GM12878 (cell line): ENCODE data around the gene DENND1A. TPM values are rescaled to one million over a fixed set of nuclear protein-coding genes. Genes with fewer than 3 reads are reported as not detected.

Source experiments
- ATAC-seq: fragments of 200-7000 bp; cut with Tn5 transposase; 3 replicates; pipeline ENCODE4 v1.9.1; 2020; ENCODE audit warnings: mild to moderate bottlenecking, moderate library complexity
- BruUV-seq: library from RNA; stranded (reverse); fragments of 400-500 nt; replicated peaks from 2 replicates; lab custom pipeline; 2021; lab: Mats Ljungman, UMichigan
- CTCF ChIA-PET: fragments of 300-600 bp; sonication (Branson Sonifier 250); formaldehyde crosslinking; extraction: SDS; loops from one replicate; lab custom pipeline; 2021; ENCODE audit warnings: inconsistent platforms; lab: Yijun Ruan, JAX
- POLR2A ChIA-PET: fragments of 350-600 bp; formaldehyde crosslinking; extraction: SDS; loops from one replicate; lab custom pipeline; 2021; ENCODE audit warnings: inconsistent platforms; lab: Charles Lee
- RAD21 ChIA-PET: fragments of 300-600 bp; sonication (Branson Sonifier 250); formaldehyde crosslinking; loops from one replicate; lab custom pipeline; 2023; ENCODE audit warnings: antibody characterized with exemption; ENCODE audit not compliant: unreplicated experiment; lab: Charles Lee
- SMC1A ChIA-PET: fragments of 300-600 bp; sonication (Branson Sonifier 250); formaldehyde crosslinking; loops from one replicate; lab custom pipeline; 2023; ENCODE audit not compliant: unreplicated experiment, uncharacterized antibody; lab: Charles Lee
- DNase-seq: peaks from one replicate; pipeline ENCODE4 v3.0.0-alpha.2; 2011; ENCODE audit warnings: low read depth, low spot score
- FAIRE-seq: peaks from 3 replicates; lab custom pipeline; 2011; peaks lifted over from hg19 to GRCh38; lab: Jason Lieb, UNC
- H2AFZ ChIP-seq: 2 replicates; pipeline ENCODE4 v1.6.0; 2011; ENCODE audit warnings: low read depth, low read length, control low read depth; ENCODE audit not compliant: control insufficient read depth
- H3K27ac ChIP-seq: 2 replicates; pipeline ENCODE4 v1.5.1; 2011; ENCODE audit warnings: control low read depth; ENCODE audit not compliant: control insufficient read depth, insufficient read depth
- H3K27me3 ChIP-seq, 2 experiments: replicated peaks in 1 of 2; 2 replicates each; pipeline versions ENCODE4 v1.6.0 to v1.6.1; 2011; ENCODE audit warnings: low read length in 1 of 2; ENCODE audit not compliant: control insufficient read depth in 2 of 2, insufficient read depth in 2 of 2
- H3K36me3 ChIP-seq, 2 experiments: 2 replicates each; pipeline ENCODE4 v1.5.1; 2011; ENCODE audit warnings: low read length in 1 of 2; ENCODE audit not compliant: control insufficient read depth in 2 of 2, insufficient read depth in 2 of 2
- H3K4me1 ChIP-seq: 2 replicates; pipeline ENCODE4 v1.6.1; 2011; ENCODE audit warnings: mild to moderate bottlenecking, low read length, moderate library complexity, mixed read lengths; ENCODE audit not compliant: control insufficient read depth, insufficient read depth
- H3K4me2 ChIP-seq: 2 replicates; pipeline ENCODE4 v1.6.0; 2011; ENCODE audit warnings: control low read depth; ENCODE audit not compliant: control insufficient read depth, insufficient read depth
- H3K4me3 ChIP-seq: fragments of 200-600 bp; sonication (generic); 2 replicates; pipeline ENCODE4 v1.5.1; 2016
- H3K79me2 ChIP-seq: 2 replicates; pipeline ENCODE4 v1.6.0; 2011; ENCODE audit warnings: low read length; ENCODE audit not compliant: control insufficient read depth, insufficient read depth
- H3K9ac ChIP-seq: 2 replicates; pipeline ENCODE4 v1.8.0; 2011; ENCODE audit warnings: low read length, control low read depth, mixed read lengths; ENCODE audit not compliant: control insufficient read depth, insufficient read depth
- H3K9me3 ChIP-seq: replicated peaks from 3 replicates; pipeline ENCODE4 v1.5.1; 2011; ENCODE audit warnings: mild to moderate bottlenecking, low read length; ENCODE audit not compliant: control insufficient read depth, insufficient read depth
- H4K20me1 ChIP-seq: 2 replicates; pipeline ENCODE4 v1.6.0; 2011; ENCODE audit not compliant: control insufficient read depth, insufficient read depth
- BACH1 ChIP-seq: fragments of 450-650 bp; IDR thresholded peaks from 2 replicates; pipeline ENCODE4 v1.6.1; 2017; ENCODE audit warnings: mild to moderate bottlenecking, borderline replicate concordance
- BCL11A ChIP-seq: IDR thresholded peaks from 2 replicates; pipeline ENCODE4 v1.6.1; 2011; ENCODE audit warnings: low read depth, low read length
- BHLHE40 ChIP-seq, 2 experiments: fragments of 450-650 bp in 1 of 2; IDR thresholded peaks; 2 replicates each; pipeline ENCODE4 v1.6.1; 2011 to 2017; ENCODE audit warnings: low read depth in 2 of 2, borderline replicate concordance in 1 of 2, improper control_type of control experiment in 1 of 2, low read length in 1 of 2, mild to moderate bottlenecking in 1 of 2
- EP300 ChIP-seq, 2 experiments: fragments of 150-350 bp in 1 of 2; IDR thresholded peaks; 2 replicates each; pipeline ENCODE4 v1.6.1; 2011 to 2012; ENCODE audit warnings: low read depth in 2 of 2, low read length in 2 of 2, borderline replicate concordance in 1 of 2, improper control_type of control experiment in 1 of 2, inconsistent platforms in 1 of 2; ENCODE audit not compliant: control insufficient read depth in 1 of 2
- GATAD2B ChIP-seq: fragments of 450-650 bp; conservative IDR thresholded peaks from 2 replicates; pipeline ENCODE4 v1.6.1; 2017; ENCODE audit warnings: low read depth, mild to moderate bottlenecking, moderate library complexity
- HCFC1 ChIP-seq: fragments of 150-350 bp; IDR thresholded peaks from 2 replicates; pipeline ENCODE4 v1.6.1; 2014; ENCODE audit warnings: low read length
- HDAC6 ChIP-seq: fragments of 200-600 bp; sonication (generic); IDR thresholded peaks from one replicate; pipeline ENCODE4 v1.8.0; 2017; ENCODE audit warnings: antibody characterized with exemption; ENCODE audit not compliant: unreplicated experiment
- HDGF ChIP-seq: fragments of 450-650 bp; IDR thresholded peaks from 2 replicates; pipeline ENCODE4 v1.6.1; 2016; ENCODE audit warnings: antibody characterized with exemption
- IRF4 ChIP-seq: IDR thresholded peaks from 2 replicates; pipeline ENCODE4 v1.6.1; 2011; ENCODE audit warnings: low read depth, low read length
- LARP7 ChIP-seq: fragments of 450-650 bp; IDR thresholded peaks from 2 replicates; pipeline ENCODE4 v1.6.1; 2017; ENCODE audit warnings: mild to moderate bottlenecking
- MXI1 ChIP-seq: fragments of 150-350 bp; IDR thresholded peaks from 2 replicates; pipeline ENCODE4 v1.6.1; 2011; ENCODE audit warnings: low read depth, mild to moderate bottlenecking, inconsistent platforms, low read length, improper control_type of control experiment
- MYB ChIP-seq: fragments of 150-350 bp; IDR thresholded peaks from 2 replicates; pipeline ENCODE4 v1.6.1; 2014; ENCODE audit warnings: mild to moderate bottlenecking, low read depth, low read length, borderline replicate concordance
- NFYA ChIP-seq: IDR thresholded peaks from 2 replicates; pipeline ENCODE4 v1.6.1; 2011; ENCODE audit warnings: low read depth, mild to moderate bottlenecking, low read length, improper control_type of control experiment, borderline replicate concordance
- NRF1 ChIP-seq: conservative IDR thresholded peaks from 2 replicates; pipeline ENCODE4 v1.6.1; 2011; ENCODE audit warnings: mild to moderate bottlenecking, low read depth, low read length, improper control_type of control experiment
- POLR2AphosphoS5 ChIP-seq: IDR thresholded peaks from 2 replicates; pipeline ENCODE4 v1.6.1; 2011; ENCODE audit warnings: mild to moderate bottlenecking, low read length, inconsistent platforms
- SIN3A ChIP-seq: IDR thresholded peaks from 2 replicates; pipeline ENCODE4 v1.6.1; 2012; ENCODE audit warnings: low read depth, low read length, improper control_type of control experiment
- WGBS: methylation state at CpG from one replicate; pipeline ENCODE4 v1.1.6; 2016; ENCODE audit warnings: low lambda C conversion rate; ENCODE audit not compliant: insufficient replicate concordance, insufficient coverage; ENCODE audit errors: missing lambda C conversion rate; 5-methylcytosine and 5-hydroxymethylcytosine counted together
- in situ Hi-C: fragments of 300-500 bp; cut with MboI; formaldehyde crosslinking; loops from 9 replicates; pipeline ENCODE4 v1.14.3; 2018; ENCODE audit warnings: mixed read lengths
- intact Hi-C: fragments of 100-400 bp; cut with micrococcal nuclease; formaldehyde crosslinking; loops from one replicate; pipeline ENCODE4 v1.14.2; 2022; ENCODE audit not compliant: unreplicated experiment
- polyA plus RNA-seq, 11 experiments: library from polyadenylated mRNA; depleted of rRNA in 4 of 11; unstranded in 6 of 11; stranded (reverse) in 5 of 11; fragments of >200 nt; fragmentation: Nextera tagmentation in 4 of 11; fragmentation: Illumina TruSeq in 1 of 11; extraction: Ambion mirVana in 4 of 11; extraction: Trizol in 1 of 11; gene quantifications; 1 replicate in 1 of 11; 2 replicates in 10 of 11; pipeline versions ENCODE4 v1.2.1 to v1.2.3, GENCODE V29; 2011 to 2016; ENCODE audit warnings: inconsistent platforms in 2 of 11, missing spikeins in 2 of 11, low read depth in 1 of 11
- total RNA-seq, 4 experiments: library from RNA; depleted of rRNA in 3 of 4; stranded (reverse); fragments of >200 nt in 3 of 4; fragmentation: Illumina TruSeq in 1 of 4; extraction: Trizol in 1 of 4; gene quantifications; 2 replicates each; pipeline versions ENCODE4 v1.2.1 to v1.2.3, GENCODE V29; 2013 to 2021
- TF ChIP-seq, protein P1 (sequence below): IDR thresholded peaks from 2 replicates; pipeline ENCODE4 v1.6.1; 2012; ENCODE audit warnings: low read depth, low read length, improper control_type of control experiment
- TF ChIP-seq, protein P2 (sequence below): fragments of 450-650 bp; IDR thresholded peaks from 2 replicates; pipeline ENCODE4 v1.6.1; 2017; ENCODE audit warnings: antibody characterized with exemption, mild to moderate bottlenecking, moderate library complexity
- TF ChIP-seq, protein P3 (sequence below): fragments of 450-650 bp; IDR thresholded peaks from 2 replicates; pipeline ENCODE4 v1.6.1; 2017; ENCODE audit warnings: mild to moderate bottlenecking

Gene DENND1A
- total and polyA plus RNA-seq, 10 of the 15 experiments (the other 5 are each of a cell fraction or from before 2014, with no cell fraction given): 14.1 to 48.6 (median 35.2) TPM

DNA sequence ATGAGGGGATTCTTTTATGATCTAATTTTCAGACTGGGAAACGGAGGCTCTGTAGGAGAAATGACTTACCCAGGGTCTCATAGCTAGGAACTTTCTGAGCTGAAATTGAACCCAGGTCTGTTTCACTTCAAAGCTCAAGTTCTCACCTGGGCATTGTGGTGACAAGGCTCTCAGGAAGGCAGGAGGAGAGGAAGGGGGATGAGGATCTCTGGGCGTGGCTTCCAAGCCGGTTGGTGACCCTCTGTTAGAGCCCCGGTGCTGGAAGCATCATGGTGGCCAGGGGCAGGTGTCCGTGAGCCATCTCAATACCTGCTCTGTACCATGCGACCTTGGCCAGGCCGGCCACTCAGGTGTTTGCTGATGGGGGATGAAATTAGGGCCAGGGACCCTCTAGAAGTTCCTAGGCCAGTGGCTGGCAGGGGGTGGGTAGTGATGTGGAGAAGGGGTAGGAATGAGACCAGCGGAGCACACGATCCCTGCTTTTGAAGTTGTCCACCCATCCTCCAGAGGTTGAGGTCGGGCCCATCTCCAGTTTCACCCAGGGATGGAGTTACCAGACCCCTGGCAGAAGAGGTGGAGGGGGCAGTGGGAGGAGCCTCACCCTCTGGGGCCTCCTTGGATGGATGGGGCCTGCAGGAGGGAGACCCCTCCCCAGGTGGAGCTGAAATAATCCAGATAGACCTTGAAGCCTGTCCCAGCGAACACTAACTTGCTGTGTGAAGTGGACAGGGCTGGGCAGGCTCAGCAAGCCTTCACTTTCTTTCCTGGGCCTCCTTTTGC, 568.0 kb downstream of the DENND1A start:
- 54% methylated on average over 11 of the region's 11 CpGs for WGBS
- in situ Hi-C loops: no loop called here
- no peak overlapping the region for H3K4me2 ChIP-seq
- no peaks in the 10 kb centered on the region; a peak in 1 of 4 replicates for H3K27me3 ChIP-seq
- ChIA-PET CTCF (no interaction called here), RAD21 (no interaction called here), POLR2A (no interaction called here), SMC1A (no interaction called here)
- BruUV-seq: no TSS peak
- no peak overlapping the region for H3K4me3 ChIP-seq
- H3K9me3 ChIP-seq: no peaks in the 10 kb centered on the region
- H2AFZ ChIP-seq: no peak overlapping the region
- DNase-seq (no peak), ATAC-seq (no peak), FAIRE-seq (no peak)
- intact Hi-C loops: no loop called here
- H3K36me3 ChIP-seq: no peaks in the 10 kb centered on the region
- no peaks in the 10 kb centered on the region for H3K79me2 ChIP-seq
- H4K20me1 ChIP-seq: no peaks in the 10 kb centered on the region
- H3K27ac ChIP-seq: no peak overlapping the region
- H3K9ac ChIP-seq: no peak overlapping the region
- peaks cover 17% of the 10 kb centered on the region for H3K4me1 ChIP-seq
- TF ChIP-seq NRF1 (no peak), SIN3A (no peak), IRF4 (no peak), NFYA (no peak), HDAC6 (no peak), LARP7 (no peak), MXI1 (no peak), GATAD2B (no peak), POLR2AphosphoS5 (no peak), BHLHE40 (IDR thresholded peaks at IDR 0.05; ENCODE audit: borderline replicate concordance in 1 of 2, low read depth in 2 of 2, low read length in 1 of 2) (no peak), HDGF (no peak), EP300 (IDR thresholded peaks at IDR 0.05; ENCODE audit: borderline replicate concordance in 1 of 2, control insufficient read depth in 1 of 2, low read depth in 2 of 2, low read length in 2 of 2) (no peak), BACH1 (no peak), MYB (no peak), HCFC1 (no peak), BCL11A (no peak)
- TF ChIP-seq, protein P1, sequence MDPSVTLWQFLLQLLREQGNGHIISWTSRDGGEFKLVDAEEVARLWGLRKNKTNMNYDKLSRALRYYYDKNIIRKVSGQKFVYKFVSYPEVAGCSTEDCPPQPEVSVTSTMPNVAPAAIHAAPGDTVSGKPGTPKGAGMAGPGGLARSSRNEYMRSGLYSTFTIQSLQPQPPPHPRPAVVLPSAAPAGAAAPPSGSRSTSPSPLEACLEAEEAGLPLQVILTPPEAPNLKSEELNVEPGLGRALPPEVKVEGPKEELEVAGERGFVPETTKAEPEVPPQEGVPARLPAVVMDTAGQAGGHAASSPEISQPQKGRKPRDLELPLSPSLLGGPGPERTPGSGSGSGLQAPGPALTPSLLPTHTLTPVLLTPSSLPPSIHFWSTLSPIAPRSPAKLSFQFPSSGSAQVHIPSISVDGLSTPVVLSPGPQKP: no peak
- TF ChIP-seq, protein P2, sequence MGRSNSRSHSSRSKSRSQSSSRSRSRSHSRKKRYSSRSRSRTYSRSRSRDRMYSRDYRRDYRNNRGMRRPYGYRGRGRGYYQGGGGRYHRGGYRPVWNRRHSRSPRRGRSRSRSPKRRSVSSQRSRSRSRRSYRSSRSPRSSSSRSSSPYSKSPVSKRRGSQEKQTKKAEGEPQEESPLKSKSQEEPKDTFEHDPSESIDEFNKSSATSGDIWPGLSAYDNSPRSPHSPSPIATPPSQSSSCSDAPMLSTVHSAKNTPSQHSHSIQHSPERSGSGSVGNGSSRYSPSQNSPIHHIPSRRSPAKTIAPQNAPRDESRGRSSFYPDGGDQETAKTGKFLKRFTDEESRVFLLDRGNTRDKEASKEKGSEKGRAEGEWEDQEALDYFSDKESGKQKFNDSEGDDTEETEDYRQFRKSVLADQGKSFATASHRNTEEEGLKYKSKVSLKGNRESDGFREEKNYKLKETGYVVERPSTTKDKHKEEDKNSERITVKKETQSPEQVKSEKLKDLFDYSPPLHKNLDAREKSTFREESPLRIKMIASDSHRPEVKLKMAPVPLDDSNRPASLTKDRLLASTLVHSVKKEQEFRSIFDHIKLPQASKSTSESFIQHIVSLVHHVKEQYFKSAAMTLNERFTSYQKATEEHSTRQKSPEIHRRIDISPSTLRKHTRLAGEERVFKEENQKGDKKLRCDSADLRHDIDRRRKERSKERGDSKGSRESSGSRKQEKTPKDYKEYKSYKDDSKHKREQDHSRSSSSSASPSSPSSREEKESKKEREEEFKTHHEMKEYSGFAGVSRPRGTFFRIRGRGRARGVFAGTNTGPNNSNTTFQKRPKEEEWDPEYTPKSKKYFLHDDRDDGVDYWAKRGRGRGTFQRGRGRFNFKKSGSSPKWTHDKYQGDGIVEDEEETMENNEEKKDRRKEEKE: no peak
- TF ChIP-seq, protein P3, sequence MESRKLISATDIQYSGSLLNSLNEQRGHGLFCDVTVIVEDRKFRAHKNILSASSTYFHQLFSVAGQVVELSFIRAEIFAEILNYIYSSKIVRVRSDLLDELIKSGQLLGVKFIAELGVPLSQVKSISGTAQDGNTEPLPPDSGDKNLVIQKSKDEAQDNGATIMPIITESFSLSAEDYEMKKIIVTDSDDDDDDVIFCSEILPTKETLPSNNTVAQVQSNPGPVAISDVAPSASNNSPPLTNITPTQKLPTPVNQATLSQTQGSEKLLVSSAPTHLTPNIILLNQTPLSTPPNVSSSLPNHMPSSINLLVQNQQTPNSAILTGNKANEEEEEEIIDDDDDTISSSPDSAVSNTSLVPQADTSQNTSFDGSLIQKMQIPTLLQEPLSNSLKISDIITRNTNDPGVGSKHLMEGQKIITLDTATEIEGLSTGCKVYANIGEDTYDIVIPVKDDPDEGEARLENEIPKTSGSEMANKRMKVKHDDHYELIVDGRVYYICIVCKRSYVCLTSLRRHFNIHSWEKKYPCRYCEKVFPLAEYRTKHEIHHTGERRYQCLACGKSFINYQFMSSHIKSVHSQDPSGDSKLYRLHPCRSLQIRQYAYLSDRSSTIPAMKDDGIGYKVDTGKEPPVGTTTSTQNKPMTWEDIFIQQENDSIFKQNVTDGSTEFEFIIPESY: no peak
